Measurements from ENCODE around the gene TRAPPC6A. TPM values are rescaled to one million over a fixed set of nuclear protein-coding genes. Genes with fewer than 3 reads are reported as not detected.

TRAPPC6A gene
- total RNA-seq, 2 experiments from 2014 or later, result 55.1 to 64.2 TPM

DNA sequence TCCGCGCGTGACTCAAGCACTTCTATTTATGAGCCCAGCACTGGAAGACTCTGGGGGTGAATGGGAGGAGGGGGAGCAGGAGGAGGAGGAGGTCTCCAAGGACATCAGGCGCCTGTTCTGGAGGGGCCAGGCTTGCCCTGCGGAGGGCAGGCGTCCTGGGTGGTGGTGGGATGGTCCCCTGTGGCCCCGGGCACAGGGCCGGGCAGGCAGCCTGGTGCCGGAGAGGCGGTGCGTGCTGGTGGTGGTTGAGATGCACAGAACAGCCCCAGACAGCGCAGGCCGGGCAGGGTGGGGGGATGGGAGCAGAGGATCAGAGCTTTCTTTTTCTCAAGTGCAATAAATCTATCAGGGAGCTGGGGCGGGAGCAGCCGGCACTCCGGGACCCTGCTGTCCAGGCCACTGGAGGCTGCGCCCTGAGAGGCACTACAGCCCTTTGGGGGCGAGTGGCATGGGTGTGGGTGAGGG lies 31.3 kb downstream of the TRAPPC6A start:
- Mint-ChIP-seq H3K36me3 (ENCODE audit: low read depth) (peaks cover 5% of the 10 kb centered on the region), H3K4me1 (peaks cover 10% of the 10 kb centered on the region), H3K9me3 (no peaks in the 10 kb centered on the region), H3K4me3 (no peak overlapping the region), H3K27ac (no peak overlapping the region), H3K27me3 (peaks cover 7% of the 10 kb centered on the region)
- no peak for DNase-seq
- CTCF ChIA-PET, result no interaction called here
- POLR2A ChIA-PET, result no interaction called here

GRCh38 chr19:45146251-45146650 lies 31.8 kb downstream of the TRAPPC6A start:
- no peak overlapping the region for H3K27ac Mint-ChIP-seq
- peaks cover 2% of the 10 kb centered on the region for H3K27me3 Mint-ChIP-seq
- H3K4me1 Mint-ChIP-seq, result peaks cover 10% of the 10 kb centered on the region
- ChIA-PET CTCF (no interaction called here), POLR2A (no interaction called here)
- H3K9me3 Mint-ChIP-seq, result no peaks in the 10 kb centered on the region
- H3K4me3 Mint-ChIP-seq, result no peak overlapping the region
- no peak for DNase-seq
- peaks cover 5% of the 10 kb centered on the region for H3K36me3 Mint-ChIP-seq (ENCODE audit: low read depth)

- CTCF ChIA-PET, result no interaction called here
- H3K4me3 Mint-ChIP-seq, result no peak overlapping the region
- H3K9me3 Mint-ChIP-seq, result no peaks in the 10 kb centered on the region
- H3K27ac Mint-ChIP-seq, result no peak overlapping the region
- POLR2A ChIA-PET, result no interaction called here
- peaks cover 10% of the 10 kb centered on the region for H3K4me1 Mint-ChIP-seq
- no peak for DNase-seq
- H3K36me3 Mint-ChIP-seq (ENCODE audit: low read depth), result peaks cover 7% of the 10 kb centered on the region
- no peaks in the 10 kb centered on the region for H3K27me3 Mint-ChIP-seq
Measured at GRCh38 chr19:45145270-45146189, 32.5 kb downstream of the TRAPPC6A start.

- Mint-ChIP-seq H3K36me3 (ENCODE audit: low read depth) (peaks cover 7% of the 10 kb centered on the region), H3K4me3 (no peak overlapping the region), H3K9me3 (no peaks in the 10 kb centered on the region), H3K27ac (no peak overlapping the region), H3K4me1 (peaks cover 9% of the 10 kb centered on the region), H3K27me3 (no peaks in the 10 kb centered on the region)
- CTCF ChIA-PET, result interaction anchor here (1.4 to 1.5 kb wide), 2 partner anchors 9 to 14 kb away, joined by 3 to 5 read pairs; no protein-coding TSS in a partner anchor
- DNase-seq, result no peak
- POLR2A ChIA-PET, result no interaction called here
Measured at GRCh38 chr19:45144431-45145269, 33.4 kb downstream of the TRAPPC6A start.

DNA sequence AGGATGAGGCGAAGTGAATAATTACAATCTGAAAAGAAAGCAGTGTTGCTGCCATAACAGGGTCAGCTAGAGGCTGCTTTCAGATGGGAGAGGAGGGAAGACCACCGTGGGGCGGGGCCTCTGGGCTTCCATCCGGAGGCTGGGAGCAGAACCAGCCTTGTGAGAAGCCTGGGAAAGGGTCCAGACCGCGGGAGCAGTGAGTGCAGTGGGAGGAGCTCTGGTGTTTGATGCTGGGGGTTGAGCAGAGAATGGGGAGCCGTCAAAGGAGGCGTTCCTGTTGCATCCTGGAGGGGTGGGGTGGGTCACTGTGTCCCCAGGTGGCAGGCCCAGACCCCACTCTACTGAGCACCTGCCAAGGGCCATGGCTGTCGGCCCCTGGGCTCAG lies 35.3 kb downstream of the TRAPPC6A start:
- Mint-ChIP-seq H3K27ac (no peak overlapping the region), H3K27me3 (no peaks in the 10 kb centered on the region), H3K4me1 (no peaks in the 10 kb centered on the region), H3K4me3 (no peak overlapping the region), H3K36me3 (ENCODE audit: low read depth) (peaks cover 7% of the 10 kb centered on the region), H3K9me3 (no peaks in the 10 kb centered on the region)
- POLR2A ChIA-PET, result no interaction called here
- no peak for DNase-seq
- CTCF ChIA-PET, result interaction anchor here (1.0 kb wide), 1 partner anchor 35 kb away, joined by 3 read pairs; the partner anchor contains the start of gene TRAPPC6A

DNA sequence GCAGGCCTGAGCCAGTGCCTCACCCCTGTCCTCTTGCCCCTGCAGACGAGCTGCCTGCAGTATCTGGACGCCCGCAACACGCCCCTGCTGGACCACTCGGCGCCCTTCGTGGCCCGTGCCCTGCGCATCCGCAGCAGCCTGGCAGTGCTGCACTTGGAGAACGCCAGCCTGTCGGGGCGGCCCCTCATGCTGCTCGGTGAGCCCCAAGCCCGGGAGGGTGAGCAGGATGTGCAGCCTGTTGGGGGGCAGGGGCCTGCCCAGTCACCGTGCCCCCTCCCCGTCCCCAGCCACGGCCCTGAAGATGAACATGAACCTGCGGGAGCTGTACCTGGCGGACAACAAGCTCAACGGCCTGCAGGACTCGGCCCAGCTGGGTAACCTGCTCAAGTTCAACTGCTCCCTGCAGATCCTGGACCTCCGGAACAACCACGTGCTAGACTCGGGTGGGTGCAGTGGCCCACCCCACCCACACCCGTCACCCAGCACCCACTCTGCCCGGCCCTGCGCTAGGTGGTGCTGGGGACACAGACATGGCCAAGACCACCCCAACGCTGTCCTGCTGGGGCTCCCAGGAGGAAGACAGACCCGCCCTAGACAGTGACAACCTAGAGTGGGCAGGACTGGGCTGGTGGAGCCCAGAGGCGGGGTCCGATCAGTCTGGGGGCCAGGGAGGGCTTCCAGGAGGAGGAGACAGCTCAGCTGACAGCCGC lies 35.9 kb downstream of the TRAPPC6A start:
- CTCF ChIA-PET, result interaction anchor here (1.0 kb wide), 1 partner anchor 36 kb away, joined by 3 read pairs; the partner anchor contains the start of gene TRAPPC6A
- no peaks in the 10 kb centered on the region for H3K27me3 Mint-ChIP-seq
- peaks cover 7% of the 10 kb centered on the region for H3K36me3 Mint-ChIP-seq (ENCODE audit: low read depth)
- H3K9me3 Mint-ChIP-seq, result no peaks in the 10 kb centered on the region
- H3K4me3 Mint-ChIP-seq, result no peak overlapping the region
- no peak overlapping the region for H3K27ac Mint-ChIP-seq
- POLR2A ChIA-PET, result no interaction called here
- no peaks in the 10 kb centered on the region for H3K4me1 Mint-ChIP-seq
- DNase-seq, result no peak

GRCh38 chr19:45141203-45141900 lies 36.7 kb downstream of the TRAPPC6A start:
- H3K4me1 Mint-ChIP-seq, result peaks cover under 1% of the 10 kb centered on the region
- H3K9me3 Mint-ChIP-seq, result no peaks in the 10 kb centered on the region
- CTCF ChIA-PET, result no interaction called here
- H3K27ac Mint-ChIP-seq, result no peak overlapping the region
- POLR2A ChIA-PET, result no interaction called here
- H3K4me3 Mint-ChIP-seq, result no peak overlapping the region
- no peaks in the 10 kb centered on the region for H3K27me3 Mint-ChIP-seq
- DNase-seq, result no peak
- H3K36me3 Mint-ChIP-seq (ENCODE audit: low read depth), result peaks cover 7% of the 10 kb centered on the region

DNA sequence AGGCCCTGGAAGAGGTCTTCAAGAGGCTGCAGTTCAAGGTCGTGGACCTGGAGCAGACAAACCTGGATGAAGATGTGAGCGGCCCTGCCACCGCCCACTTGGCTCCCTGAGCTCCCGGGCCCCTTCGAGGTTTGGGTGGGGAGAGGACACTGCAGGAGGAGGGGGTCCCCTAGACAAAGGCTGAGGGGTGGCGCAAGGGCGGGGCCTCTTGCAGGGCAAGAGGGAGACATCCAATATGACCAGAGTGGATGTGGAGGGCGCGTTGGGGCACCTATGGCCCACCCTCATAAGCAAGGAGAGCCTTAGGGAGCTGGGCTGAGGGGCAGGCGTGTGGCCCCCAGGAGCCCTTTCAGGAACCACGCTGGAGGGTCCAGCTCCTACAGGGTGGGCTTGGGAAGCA lies 37.5 kb downstream of the TRAPPC6A start:
- peaks cover 4% of the 10 kb centered on the region for H3K4me1 Mint-ChIP-seq
- H3K4me3 Mint-ChIP-seq, result no peak overlapping the region
- H3K27me3 Mint-ChIP-seq, result no peaks in the 10 kb centered on the region
- no peaks in the 10 kb centered on the region for H3K9me3 Mint-ChIP-seq
- peaks cover 7% of the 10 kb centered on the region for H3K36me3 Mint-ChIP-seq (ENCODE audit: low read depth)
- CTCF ChIA-PET, result interaction anchor here (0.5 kb wide), 1 partner anchor 170 kb away, joined by 5 read pairs; no protein-coding TSS in a partner anchor
- DNase-seq, result no peak
- H3K27ac Mint-ChIP-seq, result peak overlapping the region; percentile 36
- POLR2A ChIA-PET, result no interaction called here

GRCh38 chr19:45140144-45140503 lies 37.9 kb downstream of the TRAPPC6A start:
- Mint-ChIP-seq H3K36me3 (ENCODE audit: low read depth) (peaks cover 7% of the 10 kb centered on the region), H3K4me1 (peaks cover 4% of the 10 kb centered on the region), H3K27ac (peak overlapping the region; percentile 36), H3K9me3 (no peaks in the 10 kb centered on the region), H3K4me3 (no peak overlapping the region), H3K27me3 (no peaks in the 10 kb centered on the region)
- CTCF ChIA-PET, result interaction anchor here (0.5 kb wide), 1 partner anchor 170 kb away, joined by 5 read pairs; no protein-coding TSS in a partner anchor
- no peak for DNase-seq
- POLR2A ChIA-PET, result no interaction called here

GRCh38 chr19:45139286-45140143 lies 38.5 kb downstream of the TRAPPC6A start:
- Mint-ChIP-seq H3K9me3 (no peaks in the 10 kb centered on the region), H3K4me1 (peaks cover 4% of the 10 kb centered on the region), H3K27me3 (no peaks in the 10 kb centered on the region), H3K36me3 (ENCODE audit: low read depth) (peaks cover 7% of the 10 kb centered on the region), H3K27ac (no peak overlapping the region), H3K4me3 (no peak overlapping the region)
- ChIA-PET CTCF (no interaction called here), POLR2A (no interaction called here)
- DNase-seq, result no peak

- H3K4me3 Mint-ChIP-seq, result no peak overlapping the region
- no peaks in the 10 kb centered on the region for H3K27me3 Mint-ChIP-seq
- peaks cover 4% of the 10 kb centered on the region for H3K4me1 Mint-ChIP-seq
- H3K27ac Mint-ChIP-seq, result no peak overlapping the region
- peaks cover 7% of the 10 kb centered on the region for H3K36me3 Mint-ChIP-seq (ENCODE audit: low read depth)
- no peak for DNase-seq
- ChIA-PET CTCF (interaction anchor here (0.6 kb wide), 1 partner anchor 9 kb away, joined by 5 read pairs; no protein-coding TSS in a partner anchor), POLR2A (no interaction called here)
- H3K9me3 Mint-ChIP-seq, result no peaks in the 10 kb centered on the region
Measured at GRCh38 chr19:45138303-45138751, 39.7 kb downstream of the TRAPPC6A start.
